Adrenal gland (tissue), 5 donors: ENCODE results near the gene EPB42.

Experiments
- POLR2A ChIP-seq, 2 donors: fragments of 450-650 bp; IDR thresholded peaks; one replicate each; pipeline ENCODE4 v1.6.1; 2017; ENCODE audit warnings: antibody characterized with exemption in 2 of 2, mild to moderate bottlenecking in 2 of 2, moderate library complexity in 1 of 2
- TF ChIP-seq, protein P1 (sequence below), 6 experiments: fragments of 450-650 bp in 4 of 6; fragments of 200-600 bp in 2 of 6; sonication (generic) in 1 of 6; IDR thresholded peaks; 1 replicate in 5 of 6; 2 replicates in 1 of 6; pipeline versions ENCODE4 v1.5.1 to v1.8.0; 2016 to 2021; ENCODE audit warnings: antibody characterized with exemption in 6 of 6, mild to moderate bottlenecking in 2 of 6, moderate library complexity in 1 of 6
- donor health status: DM: no; HTN: no; CAD: no.

DNA sequence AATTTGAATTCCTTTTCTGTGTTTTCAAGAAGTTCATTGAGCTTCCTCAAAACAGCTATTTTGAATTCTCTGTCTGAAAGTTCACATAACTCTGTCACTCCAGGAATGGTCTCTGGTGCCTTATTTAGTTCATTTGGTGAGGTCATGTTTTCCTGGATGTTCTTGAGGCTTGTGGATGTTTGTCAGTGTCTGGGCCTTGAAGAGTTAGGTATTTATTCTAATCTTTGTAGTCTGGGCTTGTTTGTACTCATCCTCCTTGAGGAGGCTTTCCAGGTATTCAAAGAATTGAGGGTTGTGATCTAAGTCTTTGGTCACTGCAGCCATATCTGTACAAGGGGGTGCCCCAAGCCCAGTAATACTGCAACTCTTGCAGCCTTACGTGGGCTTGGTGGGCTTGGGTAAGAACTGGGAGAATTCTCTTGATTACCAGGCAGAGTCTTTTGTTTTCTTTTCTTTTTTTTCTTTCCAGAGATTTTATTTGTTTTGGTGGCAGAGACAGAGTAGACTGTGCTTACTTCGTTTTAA lies 55.0 kb downstream of the EPB42 start:
- TF ChIP-seq, protein P1, sequence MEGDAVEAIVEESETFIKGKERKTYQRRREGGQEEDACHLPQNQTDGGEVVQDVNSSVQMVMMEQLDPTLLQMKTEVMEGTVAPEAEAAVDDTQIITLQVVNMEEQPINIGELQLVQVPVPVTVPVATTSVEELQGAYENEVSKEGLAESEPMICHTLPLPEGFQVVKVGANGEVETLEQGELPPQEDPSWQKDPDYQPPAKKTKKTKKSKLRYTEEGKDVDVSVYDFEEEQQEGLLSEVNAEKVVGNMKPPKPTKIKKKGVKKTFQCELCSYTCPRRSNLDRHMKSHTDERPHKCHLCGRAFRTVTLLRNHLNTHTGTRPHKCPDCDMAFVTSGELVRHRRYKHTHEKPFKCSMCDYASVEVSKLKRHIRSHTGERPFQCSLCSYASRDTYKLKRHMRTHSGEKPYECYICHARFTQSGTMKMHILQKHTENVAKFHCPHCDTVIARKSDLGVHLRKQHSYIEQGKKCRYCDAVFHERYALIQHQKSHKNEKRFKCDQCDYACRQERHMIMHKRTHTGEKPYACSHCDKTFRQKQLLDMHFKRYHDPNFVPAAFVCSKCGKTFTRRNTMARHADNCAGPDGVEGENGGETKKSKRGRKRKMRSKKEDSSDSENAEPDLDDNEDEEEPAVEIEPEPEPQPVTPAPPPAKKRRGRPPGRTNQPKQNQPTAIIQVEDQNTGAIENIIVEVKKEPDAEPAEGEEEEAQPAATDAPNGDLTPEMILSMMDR (IDR thresholded peaks at IDR 0.05): no peak
- no peak for TF ChIP-seq POLR2A (IDR thresholded peaks at IDR 0.05)
